Measurements from ENCODE around the gene FBXL7. TPM values are rescaled to one million over a fixed set of nuclear protein-coding genes. Genes with fewer than 3 reads are reported as not detected.

The FBXL7 gene
- total and polyA plus RNA-seq, 9 of the 15 experiments (the other 6 are each of a cell fraction or from before 2014, with no cell fraction given) = 0.04 to 0.08 TPM; not detected in 7

- 0% methylated on average over 4 of the region's 4 CpGs for WGBS (ENCODE audit: insufficient coverage, low coverage, missing lambda C conversion rate)
- no peak overlapping the region for H3K4me2 ChIP-seq (ENCODE audit: insufficient read depth, low read length)
- CTCF ChIA-PET (ENCODE audit: low intra/inter-chr PET ratio) = no interaction called here
- H3K9me1 ChIP-seq (ENCODE audit: control insufficient read depth, insufficient read depth, low read length) = no peaks in the 10 kb centered on the region
- H3K27ac ChIP-seq (ENCODE audit: extremely low read depth, low read depth, low read length) = no peak overlapping the region
- no peaks in the 10 kb centered on the region; the same call in 1 of the 2 replicates for H3K9me3 ChIP-seq (replicated peaks; ENCODE audit: control insufficient read depth, insufficient read depth, low read depth, low read length)
- in situ Hi-C loops (cut with MboI) = no loop called here
- no peak for DNase-seq (ENCODE audit: extremely low read depth in 1 of 4, low spot score in 3 of 4)
- intact Hi-C loops (cut with micrococcal nuclease) = no loop called here
- POLR2A ChIA-PET = interaction anchor here (0.6 kb wide), 1 partner anchor 298 kb away, joined by 3 read pairs; no protein-coding TSS in a partner anchor
- no peaks in the 10 kb centered on the region for H3K36me3 ChIP-seq (ENCODE audit: control insufficient read depth, insufficient read depth, low read length)
- ATAC-seq = no peak
- H4K20me1 ChIP-seq (replicated peaks; ENCODE audit: control insufficient read depth, insufficient read depth, low read length) = no peaks in the 10 kb centered on the region
- H3K4me3 ChIP-seq = no peak overlapping the region
- H3K4me1 ChIP-seq (replicated peaks in 1 of 2; ENCODE audit: control insufficient read depth in 2 of 2, insufficient read depth in 2 of 2, low read length in 2 of 2) = no peaks in the 10 kb centered on the region
- H3K79me2 ChIP-seq (ENCODE audit: control insufficient read depth, insufficient read depth, low read length) = no peaks in the 10 kb centered on the region
- H3K9ac ChIP-seq (ENCODE audit: insufficient read depth in 1 of 2, low read depth in 2 of 2, low read length in 2 of 2) = no peak overlapping the region
- H2AFZ ChIP-seq (ENCODE audit: low read depth, low read length) = no peak overlapping the region
- BruUV-seq (replicated peaks) = no TSS peak
- no peaks in the 10 kb centered on the region for H3K27me3 ChIP-seq (ENCODE audit: control insufficient read depth in 2 of 2, insufficient read depth in 2 of 2, low read length in 2 of 2)
- no peak for FAIRE-seq
- no peak for TF ChIP-seq ZNF583 (CRISPR knock-in tag; IDR thresholded peaks at IDR 0.05)
- TF ChIP-seq ZNF561 (CRISPR knock-in tag; conservative IDR thresholded peaks at IDR 0.05) = no peak
- TF ChIP-seq ATF1 (CRISPR knock-in tag; IDR thresholded peaks at IDR 0.05) = no peak
- TF ChIP-seq ATF1 (tag; IDR thresholded peaks at IDR 0.05) = no peak
- no peak for TF ChIP-seq ZNF212 (CRISPR knock-in tag; IDR thresholded peaks at IDR 0.05)
- TF ChIP-seq MTA2 (IDR thresholded peaks at IDR 0.05; ENCODE audit: low read depth) = no peak
- no peak for TF ChIP-seq MBD2 (IDR thresholded peaks at IDR 0.05; ENCODE audit: borderline replicate concordance, low read depth)
- TF ChIP-seq ZNF146 (CRISPR knock-in tag; IDR thresholded peaks at IDR 0.05; ENCODE audit: unreplicated experiment) = no peak
- no peak for TF ChIP-seq ASH1L (IDR thresholded peaks at IDR 0.05; ENCODE audit: borderline replicate concordance, low read depth, partially characterized antibody)
- TF ChIP-seq, protein P1, sequence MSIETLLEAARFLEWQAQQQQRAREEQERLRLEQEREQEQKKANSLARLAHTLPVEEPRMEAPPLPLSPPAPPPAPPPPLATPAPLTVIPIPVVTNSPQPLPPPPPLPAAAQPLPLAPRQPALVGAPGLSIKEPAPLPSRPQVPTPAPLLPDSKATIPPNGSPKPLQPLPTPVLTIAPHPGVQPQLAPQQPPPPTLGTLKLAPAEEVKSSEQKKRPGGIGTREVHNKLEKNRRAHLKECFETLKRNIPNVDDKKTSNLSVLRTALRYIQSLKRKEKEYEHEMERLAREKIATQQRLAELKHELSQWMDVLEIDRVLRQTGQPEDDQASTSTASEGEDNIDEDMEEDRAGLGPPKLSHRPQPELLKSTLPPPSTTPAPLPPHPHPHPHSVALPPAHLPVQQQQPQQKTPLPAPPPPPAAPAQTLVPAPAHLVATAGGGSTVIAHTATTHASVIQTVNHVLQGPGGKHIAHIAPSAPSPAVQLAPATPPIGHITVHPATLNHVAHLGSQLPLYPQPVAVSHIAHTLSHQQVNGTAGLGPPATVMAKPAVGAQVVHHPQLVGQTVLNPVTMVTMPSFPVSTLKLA (conservative IDR thresholded peaks at IDR 0.05) = no peak
- no peak for TF ChIP-seq ZNF445 (CRISPR knock-in tag; IDR thresholded peaks at IDR 0.05; ENCODE audit: low read depth)
- no peak for TF ChIP-seq MBD1 (CRISPR knock-in tag; IDR thresholded peaks at IDR 0.05)
- no peak for TF ChIP-seq SOX6 (IDR thresholded peaks at IDR 0.05)
- TF ChIP-seq, protein P2, sequence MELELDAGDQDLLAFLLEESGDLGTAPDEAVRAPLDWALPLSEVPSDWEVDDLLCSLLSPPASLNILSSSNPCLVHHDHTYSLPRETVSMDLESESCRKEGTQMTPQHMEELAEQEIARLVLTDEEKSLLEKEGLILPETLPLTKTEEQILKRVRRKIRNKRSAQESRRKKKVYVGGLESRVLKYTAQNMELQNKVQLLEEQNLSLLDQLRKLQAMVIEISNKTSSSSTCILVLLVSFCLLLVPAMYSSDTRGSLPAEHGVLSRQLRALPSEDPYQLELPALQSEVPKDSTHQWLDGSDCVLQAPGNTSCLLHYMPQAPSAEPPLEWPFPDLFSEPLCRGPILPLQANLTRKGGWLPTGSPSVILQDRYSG (tag; conservative IDR thresholded peaks at IDR 0.05; ENCODE audit: low read depth) = no peak
- TF ChIP-seq, protein P3, sequence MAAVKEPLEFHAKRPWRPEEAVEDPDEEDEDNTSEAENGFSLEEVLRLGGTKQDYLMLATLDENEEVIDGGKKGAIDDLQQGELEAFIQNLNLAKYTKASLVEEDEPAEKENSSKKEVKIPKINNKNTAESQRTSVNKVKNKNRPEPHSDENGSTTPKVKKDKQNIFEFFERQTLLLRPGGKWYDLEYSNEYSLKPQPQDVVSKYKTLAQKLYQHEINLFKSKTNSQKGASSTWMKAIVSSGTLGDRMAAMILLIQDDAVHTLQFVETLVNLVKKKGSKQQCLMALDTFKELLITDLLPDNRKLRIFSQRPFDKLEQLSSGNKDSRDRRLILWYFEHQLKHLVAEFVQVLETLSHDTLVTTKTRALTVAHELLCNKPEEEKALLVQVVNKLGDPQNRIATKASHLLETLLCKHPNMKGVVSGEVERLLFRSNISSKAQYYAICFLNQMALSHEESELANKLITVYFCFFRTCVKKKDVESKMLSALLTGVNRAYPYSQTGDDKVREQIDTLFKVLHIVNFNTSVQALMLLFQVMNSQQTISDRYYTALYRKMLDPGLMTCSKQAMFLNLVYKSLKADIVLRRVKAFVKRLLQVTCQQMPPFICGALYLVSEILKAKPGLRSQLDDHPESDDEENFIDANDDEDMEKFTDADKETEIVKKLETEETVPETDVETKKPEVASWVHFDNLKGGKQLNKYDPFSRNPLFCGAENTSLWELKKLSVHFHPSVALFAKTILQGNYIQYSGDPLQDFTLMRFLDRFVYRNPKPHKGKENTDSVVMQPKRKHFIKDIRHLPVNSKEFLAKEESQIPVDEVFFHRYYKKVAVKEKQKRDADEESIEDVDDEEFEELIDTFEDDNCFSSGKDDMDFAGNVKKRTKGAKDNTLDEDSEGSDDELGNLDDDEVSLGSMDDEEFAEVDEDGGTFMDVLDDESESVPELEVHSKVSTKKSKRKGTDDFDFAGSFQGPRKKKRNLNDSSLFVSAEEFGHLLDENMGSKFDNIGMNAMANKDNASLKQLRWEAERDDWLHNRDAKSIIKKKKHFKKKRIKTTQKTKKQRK (IDR thresholded peaks at IDR 0.05; ENCODE audit: borderline replicate concordance, low read depth, low read length) = no peak
- TF ChIP-seq E2F5 (CRISPR knock-in tag; IDR thresholded peaks at IDR 0.05) = no peak
Observed at GRCh38 chr5:15731699-15732098, 231.7 kb downstream of the FBXL7 start.

All from K562 (cell line).